Measurements from ENCODE around the gene ACLY.
"Not testable (repeated sequence)": the region's sequence is repeated elsewhere in the genome, so short reads cannot be mapped to it uniquely, and the experiment has no call there.

Gene ACLY

GRCh38 chr17:41909088-41909487 lies 9.7 kb downstream of the ACLY start:
- no peak for DNase-seq

GRCh38 chr17:41907633-41908539 lies 10.9 kb downstream of the ACLY start:
- DNase-seq = no peak

DNA sequence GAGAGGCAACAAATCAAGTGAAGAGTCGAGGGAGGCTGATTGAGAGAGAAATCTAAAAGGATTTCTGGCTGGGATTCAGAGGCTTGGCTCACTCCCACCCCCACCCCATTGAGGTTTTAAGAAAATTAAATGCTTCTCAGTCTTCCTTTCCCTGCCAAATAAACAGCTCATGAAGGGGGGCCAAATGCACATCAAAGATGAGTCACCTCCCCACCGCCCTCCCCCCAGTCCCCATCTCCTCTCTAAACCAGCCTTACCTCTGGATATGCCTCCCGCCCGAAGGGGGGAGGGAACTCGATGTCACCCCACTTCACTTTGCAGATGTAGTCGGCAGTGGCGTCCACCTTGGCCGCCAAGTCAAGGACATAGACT lies 11.6 kb downstream of the ACLY start:
- DNase-seq = no peak

DNA sequence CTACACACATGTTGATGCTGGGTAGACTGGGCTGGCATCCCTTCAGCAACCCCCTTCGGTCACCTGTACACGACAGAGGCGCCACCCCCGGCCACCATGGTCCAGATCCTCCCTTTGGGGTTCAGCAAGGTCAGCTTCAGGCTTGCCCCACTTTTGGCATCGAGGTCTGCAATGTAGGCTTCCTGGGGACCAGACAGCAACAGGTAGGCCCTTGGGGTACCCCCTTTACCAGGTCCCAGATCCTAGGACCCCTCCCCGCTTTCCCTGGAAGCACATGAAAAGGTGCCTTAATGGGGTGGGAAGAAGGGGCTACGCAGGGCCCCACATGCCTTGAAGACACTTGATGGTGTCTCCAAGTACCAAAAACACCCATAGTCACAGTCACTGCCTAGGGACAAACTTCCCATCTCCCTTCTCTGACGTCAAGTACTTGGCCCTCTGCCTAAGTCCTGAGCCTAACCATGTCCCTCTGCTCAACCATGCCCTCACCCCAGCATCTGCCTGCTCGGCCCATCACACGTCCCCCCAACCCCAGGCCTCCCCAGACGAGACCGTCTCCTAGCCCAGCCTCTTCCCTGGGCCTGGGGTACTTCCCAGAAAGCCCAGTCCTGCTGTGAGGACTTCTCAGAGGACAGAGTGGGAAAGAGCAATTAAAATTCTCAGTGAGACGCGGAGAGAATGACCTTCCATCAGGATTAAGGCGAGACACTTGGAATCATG lies 12.1 kb downstream of the ACLY start:
- no peak for DNase-seq

GRCh38 chr17:41905172-41905571 lies 13.6 kb downstream of the ACLY start:
- no peak for DNase-seq

DNA sequence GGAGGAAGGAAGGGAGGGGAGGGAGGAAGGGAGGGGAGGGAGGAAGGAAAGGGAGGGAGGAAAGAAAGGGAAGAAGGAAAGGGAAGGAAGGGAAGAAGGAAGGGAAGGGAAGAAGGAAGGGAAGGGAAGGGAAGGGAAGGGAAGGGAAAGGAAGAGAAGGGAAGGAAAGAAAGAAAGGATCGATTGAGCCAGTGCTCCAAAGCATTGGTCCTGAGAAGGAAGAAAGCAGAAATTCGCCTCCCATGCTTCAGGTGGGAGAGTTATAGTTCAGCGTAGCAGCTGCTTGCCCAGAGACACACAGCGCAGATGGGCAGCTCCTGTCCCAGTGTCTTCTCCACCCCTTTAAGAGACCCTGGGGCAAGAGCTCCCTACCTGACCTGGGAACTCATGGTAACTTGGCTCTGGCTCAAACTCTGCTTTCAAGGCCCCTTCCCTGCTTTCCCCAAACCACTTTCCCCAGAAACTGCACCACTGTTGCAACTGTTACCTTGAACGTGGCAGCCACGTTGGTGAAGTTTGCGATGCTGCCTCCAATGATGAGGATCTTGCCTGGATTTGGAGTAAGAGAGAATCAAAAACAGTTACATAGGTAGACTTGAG lies 14.4 kb downstream of the ACLY start:
- DNase-seq = no peak

DNA sequence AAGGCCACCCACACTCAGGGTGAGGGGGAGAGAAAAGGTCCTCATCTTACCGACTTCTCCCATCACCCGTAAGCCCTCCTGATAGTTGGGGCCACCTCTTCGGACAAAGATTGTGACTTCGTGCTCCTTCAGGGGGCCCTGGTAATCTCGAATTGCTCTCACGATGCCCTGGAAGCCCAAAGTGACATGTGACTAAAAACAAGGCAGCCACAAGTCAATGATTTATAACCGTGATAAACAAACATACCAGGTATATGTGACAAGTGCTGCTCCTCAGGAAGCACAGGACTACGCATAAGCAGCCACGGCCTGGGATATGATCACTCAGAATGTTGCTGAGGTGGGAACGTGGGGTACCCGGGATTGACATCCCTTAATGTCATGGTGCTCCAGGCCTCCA lies 17.1 kb downstream of the ACLY start:
- DNase-seq = no peak

- DNase-seq = no peak
Measured at GRCh38 chr17:41896726-41897125, 22.0 kb downstream of the ACLY start.

DNA sequence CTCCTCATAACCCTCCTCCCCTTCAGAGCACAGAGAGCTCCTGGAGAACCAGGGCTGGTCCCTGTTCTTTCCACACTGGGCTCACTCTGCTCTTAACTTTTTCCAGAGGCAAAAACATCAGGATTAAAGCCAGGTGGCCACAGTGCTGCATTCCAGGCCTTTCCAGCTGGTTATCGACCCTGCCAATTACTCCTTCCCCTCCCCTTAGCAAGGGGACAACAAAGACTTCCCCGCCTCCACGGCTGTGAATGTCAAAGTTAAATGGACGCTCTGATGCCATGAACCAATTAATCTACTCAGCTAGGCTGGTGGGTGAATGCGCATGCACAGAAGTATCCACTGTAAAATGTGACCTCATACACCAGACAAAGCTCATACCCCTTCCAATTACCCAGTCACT lies 23.1 kb downstream of the ACLY start:
- DNase-seq = no peak

DNA sequence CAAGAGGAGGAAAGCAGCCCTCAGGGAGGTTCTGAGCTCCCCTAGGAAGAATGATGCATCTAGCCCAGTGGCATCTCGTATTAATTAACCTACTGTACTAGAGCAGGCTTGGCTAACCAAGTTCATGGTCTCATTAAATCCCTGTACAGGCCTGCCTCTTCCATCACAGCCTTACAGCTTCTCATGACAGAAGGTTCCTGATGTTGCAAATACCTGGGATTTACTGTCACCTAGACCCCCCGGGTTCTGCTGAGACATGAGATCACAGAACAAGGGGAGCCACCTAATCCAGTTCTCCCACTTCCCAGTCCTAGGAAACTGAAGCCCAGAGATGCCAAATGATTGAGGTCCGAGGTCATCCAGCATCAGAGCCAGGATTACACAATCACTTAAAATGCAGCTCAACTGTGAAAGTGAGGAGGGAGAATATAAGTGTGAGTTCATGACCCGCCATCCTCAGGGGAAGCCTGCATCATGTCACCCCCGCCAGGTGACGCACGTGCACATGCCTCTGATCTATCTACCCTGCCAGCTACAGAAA lies 23.9 kb downstream of the ACLY start:
- DNase-seq = no peak

DNA sequence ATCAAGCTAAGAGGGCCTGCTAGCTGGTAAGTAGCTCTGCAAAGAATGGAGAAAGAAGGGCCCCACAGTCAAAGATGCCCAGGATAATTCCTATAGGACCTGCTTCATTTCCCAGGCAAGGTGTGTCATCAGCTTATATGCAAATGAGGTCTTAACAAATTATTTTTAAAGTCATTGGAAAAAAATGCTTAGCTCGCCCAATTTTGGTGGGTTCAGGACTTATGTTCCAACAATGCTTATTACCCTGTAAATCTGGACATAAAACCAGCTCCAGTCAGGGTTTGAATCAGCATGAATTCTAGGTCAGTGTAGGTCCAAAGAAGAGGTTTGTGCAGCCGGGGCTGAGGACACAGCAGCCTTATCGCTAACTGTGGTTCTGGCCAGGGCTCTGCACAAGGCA lies 25.4 kb downstream of the ACLY start:
- no peak for DNase-seq

DNA sequence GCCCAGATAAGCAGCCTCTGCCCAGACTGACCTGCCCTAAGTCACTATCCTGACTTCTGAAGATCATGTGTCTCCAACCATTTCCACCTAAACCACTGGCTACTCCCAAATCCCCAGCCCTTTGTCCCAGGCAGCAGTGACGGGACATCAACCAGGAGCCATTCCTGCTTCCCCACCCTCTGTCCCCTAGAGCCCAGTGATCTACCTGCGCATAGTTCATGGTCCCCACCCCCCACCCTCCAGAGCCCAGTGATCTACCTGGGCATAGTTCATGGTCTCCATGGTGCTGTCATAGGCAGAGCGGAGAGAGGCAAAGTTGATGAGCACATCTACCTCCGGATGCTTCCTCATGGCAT lies 26.8 kb downstream of the ACLY start:
- no peak for DNase-seq

GRCh38 chr17:41891135-41892020 lies 27.4 kb downstream of the ACLY start:
- DNase-seq = no peak

- no peak for DNase-seq
Measured at GRCh38 chr17:41888332-41888965, 30.3 kb downstream of the ACLY start.

DNA sequence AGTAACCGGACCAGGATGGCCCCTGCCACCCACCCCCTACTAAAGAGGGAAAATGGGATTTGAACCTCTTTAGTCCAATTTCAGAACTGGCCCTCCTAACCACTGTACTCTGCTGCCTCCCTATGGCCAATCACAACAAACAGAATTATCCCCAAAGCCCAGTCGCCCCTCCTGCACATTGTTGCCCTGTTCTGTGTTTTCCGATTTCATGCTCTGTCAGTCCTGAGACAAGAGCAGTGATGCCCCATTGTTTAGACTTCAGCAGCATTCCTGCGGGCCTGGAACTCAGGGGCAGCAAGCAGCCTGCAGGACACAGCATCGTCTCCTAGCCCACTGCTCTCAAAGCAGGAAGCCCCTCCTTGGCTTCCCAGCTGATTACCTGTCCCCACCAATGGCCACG lies 33.0 kb downstream of the ACLY start:
- DNase-seq = no peak

DNA sequence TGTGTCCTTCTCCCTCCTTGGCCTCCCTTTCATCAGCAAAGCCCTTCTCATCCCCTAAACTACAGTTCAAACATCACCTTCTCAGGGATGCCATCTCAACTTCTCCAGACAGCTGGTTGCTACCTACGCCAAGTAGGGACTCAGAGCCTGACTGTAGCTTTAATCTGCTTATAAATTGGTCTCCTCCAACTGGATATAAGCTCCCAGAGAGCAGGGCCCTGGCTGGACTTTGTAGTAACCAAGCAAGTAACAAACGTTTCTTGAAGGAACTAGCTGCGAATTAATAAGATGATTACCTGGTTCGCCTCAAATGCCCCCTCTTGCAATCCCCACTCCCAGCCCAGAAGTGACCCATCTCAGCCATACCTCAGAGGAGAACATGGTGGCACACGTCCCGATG lies 36.0 kb downstream of the ACLY start:
- DNase-seq = no peak

- no peak for DNase-seq
Measured at GRCh38 chr17:41880130-41880529, 38.6 kb downstream of the ACLY start.

DNA sequence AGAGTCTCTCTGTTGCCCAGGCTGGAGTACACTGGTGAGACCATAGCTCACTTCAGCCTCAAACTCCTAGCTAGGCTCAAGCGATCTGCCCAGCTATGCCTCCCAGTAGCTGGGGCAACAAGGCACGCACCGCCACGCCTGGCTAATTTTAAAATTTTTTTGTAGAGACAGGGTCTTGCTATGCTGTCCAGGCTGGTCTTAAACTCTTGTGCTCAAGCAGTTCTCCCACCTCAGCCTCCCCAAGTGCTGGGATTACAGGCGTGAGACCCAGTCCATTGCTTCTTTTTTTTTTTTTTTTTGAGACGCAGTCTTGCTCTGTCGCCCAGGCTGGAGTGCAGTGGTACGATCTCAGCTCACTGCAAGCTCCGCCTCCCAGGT lies 44.5 kb downstream of the ACLY start:
- not testable (repeated sequence) for DNase-seq

DNA sequence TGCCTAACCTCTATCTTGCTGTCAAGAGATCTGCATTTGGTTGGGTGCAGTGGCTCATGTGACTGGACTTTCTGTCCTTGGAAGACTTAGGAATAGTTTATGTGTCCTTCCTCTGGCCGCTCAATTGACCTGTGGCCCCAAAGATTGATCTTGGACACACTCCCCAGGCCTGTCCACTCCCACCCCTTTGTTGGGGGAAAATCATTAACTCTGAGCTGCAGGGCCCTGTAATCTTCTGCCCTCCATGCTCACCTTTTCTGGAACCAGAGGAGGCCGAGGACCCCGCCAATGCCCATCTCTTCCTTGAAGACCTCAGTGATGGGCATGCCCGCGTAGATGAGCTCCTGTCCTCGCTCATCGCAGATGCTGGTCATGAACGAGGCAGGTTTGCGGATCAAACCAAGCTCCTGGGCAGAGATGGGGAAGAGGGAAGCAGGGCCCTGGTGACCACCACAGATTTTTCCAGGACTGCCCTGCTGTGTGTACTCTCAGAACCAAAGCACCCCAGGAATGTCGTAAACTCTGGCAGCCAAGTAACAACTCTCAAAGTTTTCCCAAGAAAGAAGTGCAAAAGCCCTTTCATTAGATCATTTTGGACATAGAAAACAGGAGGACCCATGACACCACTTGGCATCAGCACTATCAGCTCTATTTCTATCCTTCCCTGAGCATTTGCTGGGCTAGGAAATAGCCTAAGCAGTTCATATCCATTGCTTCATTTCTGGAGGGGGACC lies 45.0 kb downstream of the ACLY start:
- DNase-seq = no peak

DNA sequence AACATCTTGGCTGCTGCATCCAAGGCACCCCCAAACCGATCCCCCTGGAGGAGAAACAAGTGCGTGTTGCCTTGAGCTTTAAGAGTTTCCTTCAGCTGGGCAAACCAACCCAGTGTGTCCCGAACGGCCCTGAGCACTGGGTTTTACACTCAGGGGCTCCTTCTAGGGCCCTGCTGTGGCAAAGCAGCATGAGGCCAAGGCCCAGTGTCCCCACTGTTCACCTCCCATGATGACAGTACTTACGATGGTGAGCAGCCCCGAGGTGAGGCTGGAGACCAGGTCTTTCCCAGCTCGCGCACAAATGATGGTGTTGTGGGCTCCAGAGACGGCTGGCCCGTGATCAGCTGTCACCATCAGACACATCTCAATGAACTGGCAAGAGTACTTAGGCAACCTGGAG lies 47.0 kb downstream of the ACLY start:
- DNase-seq = no peak

GRCh38 chr17:41870627-41871026 lies 48.1 kb downstream of the ACLY start:
- DNase-seq = no peak

GRCh38 chr17:41870097-41870496 lies 48.7 kb downstream of the ACLY start:
- DNase-seq = no peak

Measured in activated effector memory CD4-positive, alpha-beta T cell treated with Interleukin-2 at 50 U/mL for 16 hours (primary cell).